Retina (tissue), 1 donor: ENCODE measurements around the gene PDCD2L.

Experiments used
- DNase-seq: peaks from one replicate; pipeline ENCODE4 v3.0.0-alpha.2; 2016

Gene PDCD2L

GRCh38 chr19:34474233-34474989 lies 70.2 kb downstream of the PDCD2L start:
- no peak for DNase-seq

- no peak for DNase-seq
Measured at GRCh38 chr19:34475026-34475974, 71.1 kb downstream of the PDCD2L start.
